Measurements from ENCODE around the gene ATP9A. TPM values are rescaled to one million over a fixed set of nuclear protein-coding genes. Genes with fewer than 3 reads are reported as not detected.
"Not testable (repeated sequence)": the region's sequence is repeated elsewhere in the genome, so short reads cannot be mapped to it uniquely, and the experiment has no call there.

Gene ATP9A
- total and polyA plus RNA-seq, 2 of the 8 experiments (the other 6 are each of a cell fraction or from before 2014, with no cell fraction given), result 5.0 to 6.4 TPM

DNA sequence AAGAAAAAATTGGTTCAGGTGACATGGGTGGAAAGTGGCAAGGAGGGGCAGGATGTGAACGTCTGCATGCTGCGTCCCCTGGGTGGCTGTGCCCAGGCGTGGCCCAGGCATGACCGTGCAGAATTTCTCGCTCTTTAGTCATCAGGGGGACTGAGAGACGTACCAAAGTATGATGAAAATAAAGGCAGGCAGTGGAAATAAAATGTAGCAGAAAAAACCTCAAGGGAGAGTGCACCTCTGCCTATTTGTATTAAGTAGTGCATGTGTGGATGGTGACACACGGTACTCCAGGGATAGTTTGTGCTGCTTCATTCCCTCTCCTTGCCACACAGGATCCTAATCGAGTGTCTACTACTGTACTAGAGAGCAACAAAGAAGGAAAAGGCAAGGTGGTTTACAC is 81.1 kb downstream of the ATP9A start (continued):
- TF ChIP-seq EP300 (IDR thresholded peaks at IDR 0.05; ENCODE audit: borderline replicate concordance in 1 of 2, low read depth in 2 of 2, low read length in 2 of 2) (no peak), BRCA1 (IDR thresholded peaks at IDR 0.05; ENCODE audit: low read depth, low read length) (no peak), SIN3A (conservative IDR thresholded peaks at IDR 0.05 in 1 of 2, IDR thresholded peaks at IDR 0.05 in 1 of 2; ENCODE audit: low read depth in 1 of 2, low read length in 2 of 2) (no peak), ASH2L (IDR thresholded peaks at IDR 0.05; ENCODE audit: low read length) (no peak)

DNA sequence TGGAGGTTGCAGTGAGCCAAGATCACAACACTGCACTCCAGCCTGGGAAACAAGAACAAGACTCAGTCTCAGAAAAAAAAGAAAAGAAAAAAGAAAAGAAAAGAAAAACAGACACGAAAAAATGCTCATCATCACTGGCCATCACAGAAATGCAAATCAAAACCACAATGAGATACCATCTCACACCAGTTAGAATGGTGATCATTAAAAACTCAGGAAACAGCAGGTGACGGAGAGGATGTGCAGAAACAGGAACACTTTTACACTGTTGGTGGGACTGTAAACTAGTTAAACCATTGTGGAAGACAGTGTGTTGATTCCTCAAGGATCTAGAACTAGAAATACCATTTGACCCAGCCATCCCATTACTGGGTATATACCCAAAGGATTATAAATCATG is 82.7 kb downstream of the ATP9A start:
- H2BK120ac ChIP-seq (replicated peaks; ENCODE audit: low read depth, low read length); H3K79me1 ChIP-seq (ENCODE audit: low read depth, low read length); H2BK5ac ChIP-seq (ENCODE audit: low read depth, low read length); H4K8ac ChIP-seq (ENCODE audit: extremely low read depth, insufficient read depth, low read length); H4K5ac ChIP-seq (ENCODE audit: insufficient read length, low read depth, low read length); H3K27ac ChIP-seq (ENCODE audit: low read depth, low read length); H3K4ac ChIP-seq (replicated peaks; ENCODE audit: insufficient read length, low read depth, low read length); FAIRE-seq; H3K18ac ChIP-seq (ENCODE audit: extremely low read depth, low read length); H2BK12ac ChIP-seq (ENCODE audit: low read depth, low read length); H3K4me2 ChIP-seq (ENCODE audit: insufficient read depth in 1 of 2, low read depth in 2 of 2, low read length in 2 of 2); H3K4me1 ChIP-seq (replicated peaks in 1 of 4; ENCODE audit: control insufficient read depth in 3 of 4, insufficient read depth in 4 of 4, low read length in 3 of 4); H3K14ac ChIP-seq (ENCODE audit: insufficient read length); H2AK5ac ChIP-seq (ENCODE audit: low read depth, low read length); H3K23me2 ChIP-seq (ENCODE audit: low read depth, low read length); H3K9me3 ChIP-seq (ENCODE audit: insufficient read depth in 2 of 2, low read depth in 1 of 2, low read length in 1 of 2); H2BK15ac ChIP-seq (ENCODE audit: low read length); H4K20me1 ChIP-seq (replicated peaks in 1 of 2; ENCODE audit: control insufficient read depth in 1 of 2, insufficient read depth in 2 of 2, low read length in 2 of 2); H4K91ac ChIP-seq (replicated peaks; ENCODE audit: insufficient read length, low read length); H3K9ac ChIP-seq (replicated peaks in 1 of 4; ENCODE audit: extremely low read depth in 1 of 4, low read depth in 3 of 4, low read length in 3 of 4); H3K23ac ChIP-seq (ENCODE audit: insufficient read length); DNase-seq (ENCODE audit: low read depth in 1 of 2, low spot score in 2 of 2); H3K4me3 ChIP-seq (ENCODE audit: extremely low read depth in 1 of 4, insufficient read depth in 2 of 4, low read depth in 3 of 4, low read length in 4 of 4); H3K36me3 ChIP-seq (ENCODE audit: control insufficient read depth in 2 of 4, insufficient read depth in 4 of 4, low read length in 3 of 4); H3K56ac ChIP-seq (replicated peaks; ENCODE audit: insufficient read length, low read depth, low read length); H2BK20ac ChIP-seq (ENCODE audit: low read length); H3K27me3 ChIP-seq (replicated peaks in 1 of 4; ENCODE audit: control insufficient read depth in 3 of 4, extremely low read depth in 1 of 4, insufficient read depth in 3 of 4, low read length in 3 of 4); H2AFZ ChIP-seq (ENCODE audit: low read length); H3K79me2 ChIP-seq (ENCODE audit: control insufficient read depth in 1 of 2, insufficient read depth in 2 of 2, low read length in 2 of 2); POLR2A ChIA-PET (ENCODE audit: partially characterized antibody): not testable (repeated sequence)
- CTCF ChIA-PET (ENCODE audit: partially characterized antibody), result interaction anchor here (0.6 to 1.0 kb wide), 2 partner anchors 9 to 346 kb away, joined by 3 read pairs; no protein-coding TSS in a partner anchor
- WGBS, 2 experiments (ENCODE audit: extremely low coverage in 1 of 2, insufficient coverage in 1 of 2, insufficient read length in 1 of 2, insufficient replicate concordance in 2 of 2, low coverage in 1 of 2, low lambda C conversion rate in 2 of 2, missing lambda C conversion rate in 1 of 2), result 88% methylated on average over 2 of the region's 2 CpGs; no CpG with 5 or more reads in 1 of the 2 experiments

Measured in H1 (cell line).